ENCODE measurements around the gene RAB3C.
"Not testable (repeated sequence)": the region's sequence is repeated elsewhere in the genome, so short reads cannot be mapped to it uniquely, and the experiment has no call there.

Gene RAB3C, protein sequence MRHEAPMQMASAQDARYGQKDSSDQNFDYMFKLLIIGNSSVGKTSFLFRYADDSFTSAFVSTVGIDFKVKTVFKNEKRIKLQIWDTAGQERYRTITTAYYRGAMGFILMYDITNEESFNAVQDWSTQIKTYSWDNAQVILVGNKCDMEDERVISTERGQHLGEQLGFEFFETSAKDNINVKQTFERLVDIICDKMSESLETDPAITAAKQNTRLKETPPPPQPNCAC

DNA sequence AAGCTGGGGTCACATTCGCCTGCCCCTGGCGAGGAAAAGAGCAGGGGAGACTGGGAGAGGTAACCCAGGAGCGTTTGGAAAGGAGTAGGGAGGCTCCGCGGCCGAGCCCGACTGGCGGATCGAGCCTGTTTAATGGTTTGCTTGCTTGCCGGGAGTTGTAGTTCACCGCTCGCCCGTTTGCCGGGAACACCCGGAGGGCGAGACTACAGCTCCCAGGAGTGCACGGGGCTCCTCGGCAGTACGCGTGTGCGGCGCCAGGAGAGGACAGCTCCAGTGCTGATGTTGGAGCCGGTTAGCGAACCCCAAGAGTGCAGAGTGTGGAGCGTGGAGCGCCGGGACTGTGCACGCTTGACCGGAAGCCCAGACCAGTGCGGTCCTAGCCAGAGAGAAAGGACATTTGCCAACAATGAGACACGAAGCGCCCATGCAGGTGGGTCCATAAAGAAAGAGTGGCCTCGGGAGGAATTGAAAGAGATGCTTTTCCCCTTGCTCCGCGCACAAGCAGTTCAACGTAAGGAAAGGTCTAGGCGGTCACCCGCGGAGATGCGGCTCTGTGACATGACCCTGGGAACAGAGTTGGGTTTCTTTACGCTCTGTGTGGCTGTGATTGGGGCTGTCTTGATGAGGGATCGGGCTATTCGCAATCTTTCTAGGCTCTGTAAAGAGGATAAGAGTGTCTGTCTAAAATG lies at the start of gene RAB3C:
Gene RAB3C, plus strand, starts transcription at position 273 of the 689 bp plus-strand sequence. Its CDS starts 134 bp downstream, at position 407.
- no peak for TF ChIP-seq ZFX (IDR thresholded peaks at IDR 0.05)
- TF ChIP-seq, protein P1, sequence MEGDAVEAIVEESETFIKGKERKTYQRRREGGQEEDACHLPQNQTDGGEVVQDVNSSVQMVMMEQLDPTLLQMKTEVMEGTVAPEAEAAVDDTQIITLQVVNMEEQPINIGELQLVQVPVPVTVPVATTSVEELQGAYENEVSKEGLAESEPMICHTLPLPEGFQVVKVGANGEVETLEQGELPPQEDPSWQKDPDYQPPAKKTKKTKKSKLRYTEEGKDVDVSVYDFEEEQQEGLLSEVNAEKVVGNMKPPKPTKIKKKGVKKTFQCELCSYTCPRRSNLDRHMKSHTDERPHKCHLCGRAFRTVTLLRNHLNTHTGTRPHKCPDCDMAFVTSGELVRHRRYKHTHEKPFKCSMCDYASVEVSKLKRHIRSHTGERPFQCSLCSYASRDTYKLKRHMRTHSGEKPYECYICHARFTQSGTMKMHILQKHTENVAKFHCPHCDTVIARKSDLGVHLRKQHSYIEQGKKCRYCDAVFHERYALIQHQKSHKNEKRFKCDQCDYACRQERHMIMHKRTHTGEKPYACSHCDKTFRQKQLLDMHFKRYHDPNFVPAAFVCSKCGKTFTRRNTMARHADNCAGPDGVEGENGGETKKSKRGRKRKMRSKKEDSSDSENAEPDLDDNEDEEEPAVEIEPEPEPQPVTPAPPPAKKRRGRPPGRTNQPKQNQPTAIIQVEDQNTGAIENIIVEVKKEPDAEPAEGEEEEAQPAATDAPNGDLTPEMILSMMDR (conservative IDR thresholded peaks at IDR 0.05): no peak
- no peak within 1 kb of the TSS for H3K27ac ChIP-seq

DNA sequence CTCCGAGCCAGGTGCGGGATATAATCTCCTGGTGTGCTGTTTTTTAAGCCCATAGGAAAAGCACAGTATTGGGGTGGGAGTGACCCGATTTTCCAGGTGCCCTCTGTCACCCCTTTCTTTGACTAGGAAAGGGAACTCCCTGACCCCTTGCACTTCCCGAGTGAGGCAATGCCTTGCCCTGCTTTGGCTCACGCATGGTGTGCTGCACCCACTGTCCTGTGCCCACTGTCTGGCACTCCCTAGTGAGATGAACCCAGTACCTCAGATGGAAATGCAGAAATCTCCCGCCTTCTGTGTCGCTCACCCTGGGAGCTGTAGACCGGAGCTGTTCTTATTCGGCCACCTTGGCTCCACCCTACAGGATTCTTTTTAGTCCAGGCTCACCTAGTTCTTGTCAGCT lies 40.9 kb upstream of the RAB3C start:
- H3K27ac ChIP-seq: not testable (repeated sequence)

DNA sequence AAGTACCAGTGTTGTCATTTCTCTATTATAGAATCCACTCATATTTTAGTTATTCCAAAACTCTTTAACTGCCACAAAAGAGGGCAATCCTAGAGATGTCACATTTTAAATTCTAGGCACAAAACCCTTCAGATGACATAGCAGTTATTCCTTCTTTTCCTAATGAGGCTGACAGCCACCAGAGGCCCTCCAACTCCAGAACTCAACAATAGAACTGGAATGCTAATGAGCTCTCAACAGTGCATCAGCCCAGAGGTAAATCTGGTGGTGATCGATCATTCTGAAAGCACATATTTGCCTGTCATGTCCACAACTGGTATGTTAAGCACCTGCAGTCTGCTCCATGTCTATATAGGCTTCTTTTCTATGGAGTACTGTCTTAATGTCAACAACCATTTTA lies 40.2 kb upstream of the RAB3C start:
- TF ChIP-seq, protein P1 (conservative IDR thresholded peaks at IDR 0.05): no peak
- TF ChIP-seq ZFX (IDR thresholded peaks at IDR 0.05): no peak
- H3K27ac ChIP-seq: no peak overlapping the region

DNA sequence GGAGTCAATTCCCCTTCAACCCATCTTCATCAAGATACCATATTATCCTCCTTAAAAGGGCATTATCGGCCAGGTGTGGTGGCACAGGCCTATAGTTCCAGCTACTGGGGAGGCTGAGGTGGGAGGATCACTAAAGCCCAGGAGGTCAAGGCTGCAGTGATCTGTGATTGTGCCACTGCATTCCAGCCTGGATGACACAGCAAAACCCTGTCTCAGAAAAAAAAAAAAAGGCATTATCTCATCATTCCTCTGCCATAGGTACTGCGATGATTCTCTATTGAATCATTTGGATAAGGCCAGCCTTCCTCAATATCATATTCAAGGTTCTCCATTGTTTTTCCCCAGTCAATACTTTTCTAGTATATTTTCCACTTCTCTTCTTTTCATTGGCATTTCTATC lies 39.2 kb upstream of the RAB3C start:
- H3K27ac ChIP-seq: no peak overlapping the region
- TF ChIP-seq, protein P1 (conservative IDR thresholded peaks at IDR 0.05): no peak
- no peak for TF ChIP-seq ZFX (IDR thresholded peaks at IDR 0.05)

DNA sequence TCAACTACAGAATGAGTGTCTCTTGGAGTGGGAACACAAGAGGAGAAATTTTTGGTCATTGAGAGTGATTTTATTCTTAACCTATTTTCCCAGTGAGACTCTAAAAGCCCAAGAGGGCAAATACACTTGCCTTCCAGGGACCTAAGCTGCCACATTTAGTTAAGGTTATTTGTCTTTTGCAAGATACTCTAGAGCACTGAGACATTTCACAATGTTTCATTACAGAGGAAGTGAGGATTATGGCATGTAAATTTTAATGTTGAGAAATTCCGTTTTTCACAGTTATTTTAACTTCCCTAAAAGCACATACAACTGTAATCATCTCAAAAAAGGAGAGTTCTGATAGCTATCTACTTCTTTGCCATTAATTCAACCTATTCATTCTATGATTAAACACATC lies 38.7 kb upstream of the RAB3C start:
- TF ChIP-seq ZFX (IDR thresholded peaks at IDR 0.05): no peak
- TF ChIP-seq, protein P1 (conservative IDR thresholded peaks at IDR 0.05): no peak
- no peak overlapping the region for H3K27ac ChIP-seq

DNA sequence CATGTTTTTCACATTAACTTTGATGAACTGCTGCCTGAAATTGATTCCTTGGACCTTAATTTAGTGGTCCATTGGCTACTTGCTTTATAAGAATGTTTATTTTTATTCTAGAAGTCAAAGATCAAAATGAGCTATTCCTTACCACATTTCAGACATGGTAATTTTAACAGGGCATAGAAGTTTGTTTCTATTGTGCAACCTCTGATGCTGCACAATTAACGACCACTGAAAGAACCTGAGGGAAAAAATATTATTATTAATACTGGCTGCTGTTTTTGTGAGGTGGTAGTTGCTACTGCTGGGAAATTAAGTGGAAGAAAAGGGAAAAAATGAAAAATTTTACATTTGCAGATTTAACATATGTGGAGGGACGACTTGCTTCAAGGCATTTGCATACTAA lies 37.9 kb upstream of the RAB3C start:
- TF ChIP-seq, protein P1 (conservative IDR thresholded peaks at IDR 0.05): no peak
- TF ChIP-seq ZFX (IDR thresholded peaks at IDR 0.05): no peak
- no peak overlapping the region for H3K27ac ChIP-seq

DNA sequence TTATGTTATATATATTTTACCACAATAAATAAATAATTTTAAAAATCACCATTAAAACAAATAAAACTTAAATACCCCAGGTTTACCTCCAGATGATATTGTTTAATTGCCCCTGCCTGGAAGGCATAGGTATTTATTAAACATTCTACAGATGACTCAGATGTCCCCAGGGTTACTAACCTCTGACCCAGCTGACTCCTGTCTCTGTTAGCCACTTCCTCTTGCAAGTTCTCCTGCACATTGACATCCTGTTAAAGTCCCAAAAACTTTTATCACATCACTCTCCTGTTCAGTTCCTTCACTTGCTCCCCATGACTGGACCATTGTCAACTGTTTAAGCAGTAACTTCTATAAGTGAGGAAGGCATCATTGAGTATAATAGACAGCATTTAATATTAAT lies 37.0 kb upstream of the RAB3C start:
- TF ChIP-seq ZFX (IDR thresholded peaks at IDR 0.05): no peak
- no peak overlapping the region for H3K27ac ChIP-seq

DNA sequence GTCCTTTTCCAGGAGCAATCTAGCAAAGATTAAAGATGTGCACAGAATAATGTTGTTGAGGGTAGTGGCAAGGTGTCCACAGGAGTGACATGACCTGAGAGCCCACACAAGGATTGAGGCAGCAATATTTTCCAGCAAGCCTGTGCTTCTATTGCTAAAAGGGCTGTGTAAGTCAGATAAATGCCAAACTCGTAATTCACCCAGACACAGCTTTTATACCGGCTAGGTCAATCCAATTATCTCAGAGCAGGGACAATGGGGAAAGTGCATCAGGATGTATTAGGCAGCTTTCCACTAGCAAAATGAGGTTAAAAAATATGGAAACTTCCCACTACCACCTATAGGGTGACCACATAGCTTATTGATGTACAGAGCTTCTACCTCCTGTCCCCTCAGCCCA lies 34.8 kb upstream of the RAB3C start:
- H3K27ac ChIP-seq: no peak overlapping the region
- TF ChIP-seq ZFX (IDR thresholded peaks at IDR 0.05): no peak
- TF ChIP-seq, protein P1 (conservative IDR thresholded peaks at IDR 0.05): 0 out of 2 replicates have a peak, but pooled peaks have one; percentile 5
